Measurements from ENCODE around the gene HDGFL1. TPM values are rescaled to one million over a fixed set of nuclear protein-coding genes. Genes with fewer than 3 reads are reported as not detected.

HDGFL1 gene
- total and polyA plus RNA-seq, 2 donors (not counting 3 experiments of a cell fraction or from before 2014, with no cell fraction given): not detected

DNA sequence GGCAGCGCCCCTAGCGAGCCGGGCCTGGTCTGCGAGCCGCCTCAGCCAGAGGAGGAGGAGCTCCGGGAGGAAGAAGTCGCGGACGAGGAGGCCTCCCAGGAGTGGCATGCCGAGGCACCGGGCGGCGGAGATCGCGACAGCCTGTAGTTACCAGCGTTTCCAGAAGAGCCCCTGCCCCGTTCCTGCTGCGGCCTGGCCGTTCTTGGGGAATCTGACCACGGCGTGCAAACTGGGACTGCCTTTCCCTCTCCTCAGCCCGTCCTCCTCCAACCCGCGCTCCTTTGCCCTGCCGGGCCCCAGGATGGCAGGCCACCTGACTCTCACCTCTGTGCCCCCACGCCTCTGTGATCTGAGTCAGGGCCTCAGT, 802 bp downstream of the HDGFL1 start:
- Histone ChIP-seq H3K36me3 (ENCODE audit: control insufficient read depth in 2 of 2, extremely low read depth in 1 of 2, insufficient read depth in 2 of 2, low read length in 2 of 2) (no peaks in the 10 kb centered on the region), H3K9ac (replicated peaks; ENCODE audit: extremely low read depth, insufficient read depth, low read length) (no peak overlapping the region), H4K20me1 (replicated peaks; ENCODE audit: control insufficient read depth, extremely low read depth, insufficient read depth, low read length) (no peaks in the 10 kb centered on the region), H3K4me3 (replicated peaks in 1 of 3; ENCODE audit: insufficient read depth in 1 of 3, low read depth in 1 of 3, low read length in 3 of 3) (no peak overlapping the region), H3K79me2 (ENCODE audit: control insufficient read depth, insufficient read depth, low read length) (no peaks in the 10 kb centered on the region), H3K4me1 (ENCODE audit: control insufficient read depth, extremely low read depth, insufficient read depth, low read length) (no peaks in the 10 kb centered on the region), H3K9me1 (replicated peaks; ENCODE audit: control insufficient read depth, extremely low read depth, insufficient read depth, low read length) (no peaks in the 10 kb centered on the region), H3K27ac (ENCODE audit: insufficient read depth, low read depth, low read length) (no peak overlapping the region), H3K9me3 (replicated peaks; ENCODE audit: control insufficient read depth, insufficient read depth, low read length) (no peaks in the 10 kb centered on the region), H3K27me3 (ENCODE audit: control insufficient read depth in 2 of 2, insufficient read depth in 2 of 2, low read length in 2 of 2) (no peaks in the 10 kb centered on the region), H2AFZ (ENCODE audit: low read depth, low read length) (no peak overlapping the region), H3K4me2 (ENCODE audit: insufficient read depth, low read length) (no peak overlapping the region)
- no peak for DNase-seq (ENCODE audit: low read depth, low spot score)
- ChIA-PET CTCF (no interaction called here), POLR2A (no interaction called here)
- no peak for FAIRE-seq
- TF ChIP-seq POLR2AphosphoS5 (IDR thresholded peaks at IDR 0.05; ENCODE audit: insufficient read depth, low read depth, low read length): no peak
- TF ChIP-seq JUN (IDR thresholded peaks at IDR 0.05; ENCODE audit: borderline replicate concordance, insufficient read depth, insufficient read length, low read depth): no peak
- TF ChIP-seq, protein P1, sequence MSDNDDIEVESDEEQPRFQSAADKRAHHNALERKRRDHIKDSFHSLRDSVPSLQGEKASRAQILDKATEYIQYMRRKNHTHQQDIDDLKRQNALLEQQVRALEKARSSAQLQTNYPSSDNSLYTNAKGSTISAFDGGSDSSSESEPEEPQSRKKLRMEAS (IDR thresholded peaks at IDR 0.05; ENCODE audit: insufficient read depth, insufficient read length): no peak
- no peak for TF ChIP-seq POLR2A (IDR thresholded peaks at IDR 0.05; ENCODE audit: low read depth, low read length)
- TF ChIP-seq GATA2 (IDR thresholded peaks at IDR 0.05; ENCODE audit: insufficient read depth, insufficient read length, low read depth, low read length): no peak
- TF ChIP-seq EZH2 (IDR thresholded peaks at IDR 0.05; ENCODE audit: borderline replicate concordance, low read depth, low read length, severe bottlenecking): no peak
- no peak for TF ChIP-seq FOS (IDR thresholded peaks at IDR 0.05; ENCODE audit: borderline replicate concordance, insufficient read depth, low read length)
- TF ChIP-seq, protein P2, sequence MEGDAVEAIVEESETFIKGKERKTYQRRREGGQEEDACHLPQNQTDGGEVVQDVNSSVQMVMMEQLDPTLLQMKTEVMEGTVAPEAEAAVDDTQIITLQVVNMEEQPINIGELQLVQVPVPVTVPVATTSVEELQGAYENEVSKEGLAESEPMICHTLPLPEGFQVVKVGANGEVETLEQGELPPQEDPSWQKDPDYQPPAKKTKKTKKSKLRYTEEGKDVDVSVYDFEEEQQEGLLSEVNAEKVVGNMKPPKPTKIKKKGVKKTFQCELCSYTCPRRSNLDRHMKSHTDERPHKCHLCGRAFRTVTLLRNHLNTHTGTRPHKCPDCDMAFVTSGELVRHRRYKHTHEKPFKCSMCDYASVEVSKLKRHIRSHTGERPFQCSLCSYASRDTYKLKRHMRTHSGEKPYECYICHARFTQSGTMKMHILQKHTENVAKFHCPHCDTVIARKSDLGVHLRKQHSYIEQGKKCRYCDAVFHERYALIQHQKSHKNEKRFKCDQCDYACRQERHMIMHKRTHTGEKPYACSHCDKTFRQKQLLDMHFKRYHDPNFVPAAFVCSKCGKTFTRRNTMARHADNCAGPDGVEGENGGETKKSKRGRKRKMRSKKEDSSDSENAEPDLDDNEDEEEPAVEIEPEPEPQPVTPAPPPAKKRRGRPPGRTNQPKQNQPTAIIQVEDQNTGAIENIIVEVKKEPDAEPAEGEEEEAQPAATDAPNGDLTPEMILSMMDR (IDR thresholded peaks at IDR 0.05; ENCODE audit: extremely low read depth in 1 of 2, insufficient read depth in 1 of 2, low read depth in 1 of 2, low read length in 2 of 2): no peak
- no peak for TF ChIP-seq MYC (IDR thresholded peaks at IDR 0.05; ENCODE audit: low read depth, low read length)
- dilution Hi-C loops (cut with MboI; ENCODE audit: extremely low pct_ligation_motif_present, low sequenced_read_pairs) (no loop called here), intact Hi-C loops (cut with micrococcal nuclease) (no loop called here)
- BruUV-seq (replicated peaks): no TSS peak
